Stimulated activated CD4-positive, alpha-beta T cell treated with anti-CD3 and anti-CD28 coated beads, Interleukin-2, amount 100 ng/mL, for 24 hours (primary cell): ENCODE results near the gene SLC24A3.

ENCODE experiments used
- DNase-seq, 2 donors: peaks; one replicate each; pipeline ENCODE4 v3.0.0-alpha.2; 2020

Gene SLC24A3

DNA sequence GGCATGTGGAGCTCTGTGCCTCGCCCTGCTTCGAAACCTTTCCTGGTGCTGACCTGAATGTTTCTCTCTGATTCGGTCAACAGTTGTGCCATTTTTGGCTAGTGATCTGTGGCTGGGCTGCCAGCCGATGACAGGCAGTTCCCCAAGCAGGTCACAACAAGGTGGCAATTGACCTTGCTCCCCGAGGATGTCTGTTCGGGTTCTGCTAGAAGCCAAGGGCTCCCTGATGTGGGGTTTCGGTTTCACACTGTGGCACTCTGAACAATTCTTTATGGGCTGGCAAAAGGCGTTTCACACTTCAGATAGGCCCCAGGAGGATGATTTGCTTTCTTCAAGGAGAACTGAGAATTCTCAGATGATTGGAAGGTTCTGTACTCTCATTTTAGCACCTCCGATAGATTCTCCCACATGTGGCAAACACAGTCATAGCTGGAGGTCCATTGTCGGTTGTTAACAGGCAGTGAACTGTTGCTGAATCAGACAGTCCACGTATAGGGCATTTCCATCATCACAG, 135.6 kb downstream of the SLC24A3 start:
- no peak for DNase-seq

DNA sequence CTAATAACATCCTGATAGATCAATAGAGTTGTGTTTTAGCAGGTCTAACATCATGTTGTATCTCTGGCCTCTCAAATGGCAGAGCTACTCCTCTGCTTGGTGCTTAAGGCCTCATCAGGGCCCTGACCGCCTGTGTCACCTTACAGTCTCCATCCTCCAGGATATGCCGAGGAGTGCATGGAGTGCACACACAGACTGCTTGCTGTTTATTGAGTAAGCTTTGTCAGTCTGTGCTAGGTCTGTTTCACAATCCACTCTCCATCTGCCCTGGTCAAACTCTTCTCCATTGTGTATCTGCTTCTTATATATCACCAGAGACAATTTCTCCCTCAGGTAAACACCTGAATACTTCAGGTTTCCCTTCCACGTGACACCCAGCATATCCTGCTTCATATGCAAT, 136.1 kb downstream of the SLC24A3 start:
- DNase-seq: no peak

- DNase-seq: no peak
These were observed 137.4 kb downstream of the SLC24A3 start for GRCh38 chr20:19349879-19350278.

DNA sequence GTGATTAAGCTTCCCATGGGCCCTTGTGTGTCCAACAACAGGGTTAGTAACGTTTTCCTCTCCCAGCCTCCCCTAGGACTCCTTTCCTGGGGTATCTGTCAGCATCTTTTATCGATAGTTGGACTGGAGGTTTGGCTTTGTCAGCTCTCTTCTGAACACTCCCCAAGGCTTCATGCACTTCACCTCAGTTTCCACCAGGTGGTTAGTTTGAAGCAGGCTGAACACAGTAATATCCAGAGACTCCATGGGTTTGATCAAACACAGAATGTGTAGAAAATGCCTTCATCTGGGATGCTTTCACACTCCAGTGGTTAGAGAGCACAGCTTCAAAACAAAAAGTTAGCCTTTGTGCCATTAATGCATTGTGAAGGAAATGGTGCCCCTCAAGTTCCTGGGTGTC, 139.1 kb downstream of the SLC24A3 start:
- no peak for DNase-seq

DNA sequence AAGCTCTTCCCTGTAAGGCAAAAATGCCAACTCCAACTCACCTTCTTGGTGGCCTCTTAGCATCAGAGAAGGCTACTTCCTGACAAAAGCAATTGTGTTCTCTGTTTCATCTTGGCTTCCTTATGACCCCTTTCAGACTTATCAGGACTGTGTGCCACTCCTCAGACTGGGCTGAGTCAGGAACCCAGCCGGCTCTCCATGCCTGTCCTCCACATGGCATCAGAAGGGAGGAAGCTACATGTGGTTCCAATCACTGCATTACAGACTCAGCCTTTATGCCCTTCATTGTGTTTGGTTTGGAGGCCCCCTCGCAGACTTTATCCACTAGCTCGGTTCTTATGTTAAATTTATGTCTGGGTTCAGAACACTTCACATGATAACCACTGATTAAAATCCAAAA, 142.5 kb downstream of the SLC24A3 start:
- no peak for DNase-seq

- DNase-seq: no peak
These were observed 149.3 kb downstream of the SLC24A3 start for GRCh38 chr20:19361790-19362189.

DNA sequence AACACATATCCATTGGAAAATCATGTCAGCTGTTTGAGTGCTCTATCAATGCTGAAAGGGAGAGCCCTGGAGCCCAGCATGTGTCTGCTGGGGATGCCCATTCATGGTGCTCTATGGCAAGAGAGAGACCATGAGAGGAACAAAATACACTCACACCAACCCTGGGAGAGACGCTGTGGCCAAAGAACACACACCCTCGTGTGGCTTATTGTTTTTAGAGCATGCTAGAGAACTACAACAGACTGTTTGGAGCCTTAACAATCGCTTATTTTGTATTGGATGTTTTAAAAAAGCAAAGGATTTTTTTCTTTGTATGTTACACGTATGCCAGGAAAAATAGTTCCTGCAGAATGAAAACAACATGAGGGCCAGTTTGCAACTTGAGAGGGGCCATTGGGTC, 151.0 kb downstream of the SLC24A3 start:
- no peak for DNase-seq

- DNase-seq: no peak
These were observed 155.1 kb downstream of the SLC24A3 start for GRCh38 chr20:19367591-19367990.

DNA sequence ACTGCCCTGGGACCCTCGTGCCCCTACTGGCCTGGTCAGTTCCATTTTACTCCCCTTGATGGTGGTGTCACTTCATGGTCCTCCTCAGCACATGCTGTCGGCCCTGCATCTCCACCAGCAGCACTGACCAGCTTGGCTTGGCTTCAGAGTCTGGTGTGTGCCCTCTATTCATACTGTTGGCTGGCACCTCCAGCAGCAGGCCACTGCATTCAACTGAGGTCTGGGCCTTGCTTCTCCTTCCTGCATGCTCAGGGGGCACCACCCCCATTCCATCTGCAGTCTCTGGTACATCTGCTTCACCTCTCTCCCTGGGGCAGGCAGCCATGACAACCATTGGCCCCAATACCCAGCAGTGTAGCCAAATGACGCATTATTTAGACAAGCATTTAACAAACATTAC, 155.9 kb downstream of the SLC24A3 start:
- no peak for DNase-seq

DNA sequence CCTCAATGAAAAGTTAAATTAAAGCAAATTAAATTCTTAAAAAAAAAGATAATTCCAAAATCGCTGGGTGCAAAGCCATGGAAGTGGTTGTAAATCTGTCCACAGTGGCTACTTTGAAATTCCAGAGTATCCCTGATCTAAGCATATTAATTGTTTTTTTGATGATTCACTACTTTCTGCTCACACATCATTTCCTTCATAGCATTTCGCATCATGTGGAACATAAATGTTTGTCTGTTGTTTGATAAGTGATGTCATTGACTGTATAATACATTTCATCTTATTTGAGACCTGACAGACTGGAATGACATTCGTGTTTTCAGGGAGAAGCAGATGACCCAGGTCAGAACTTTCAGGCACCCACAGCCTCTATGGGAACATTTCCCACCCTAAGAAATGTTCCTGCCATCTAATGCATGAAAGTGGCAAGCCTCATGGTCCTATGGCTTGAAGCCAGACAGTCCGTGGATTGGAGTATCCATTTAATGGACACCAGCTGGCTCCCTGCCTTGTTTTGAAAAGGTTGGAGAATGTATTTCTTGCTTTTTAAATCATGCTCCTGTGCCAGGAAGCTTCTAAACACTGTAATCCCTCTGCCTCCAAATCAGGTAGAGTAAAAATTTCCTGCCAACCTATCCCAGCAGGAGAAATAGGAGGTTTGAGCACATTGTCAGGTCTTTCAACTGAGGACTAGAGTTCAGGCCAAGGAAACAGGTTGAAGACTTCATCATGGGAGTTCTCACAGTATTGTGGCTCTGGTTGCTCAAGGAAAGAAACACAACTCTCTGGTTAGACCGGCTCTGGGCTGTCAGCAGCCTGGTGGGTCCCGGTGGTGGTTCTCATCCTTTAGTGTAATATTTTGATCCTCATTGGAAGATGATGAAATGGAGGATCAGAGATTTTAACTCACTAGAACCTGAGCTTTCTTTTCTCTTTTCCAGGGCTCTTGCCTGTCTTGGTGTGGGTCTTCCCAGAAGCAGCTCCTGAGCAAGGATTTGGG, 157.9 kb downstream of the SLC24A3 start:
- DNase-seq: no peak

- DNase-seq: no peak
These were observed 158.7 kb downstream of the SLC24A3 start for GRCh38 chr20:19371112-19371511.

GRCh38 chr20:19374216-19374615, 161.8 kb downstream of the SLC24A3 start:
- no peak for DNase-seq

GRCh38 chr20:19375395-19375794, 163.0 kb downstream of the SLC24A3 start:
- no peak for DNase-seq

- DNase-seq: no peak
These were observed 163.4 kb downstream of the SLC24A3 start for GRCh38 chr20:19375801-19376200.

DNA sequence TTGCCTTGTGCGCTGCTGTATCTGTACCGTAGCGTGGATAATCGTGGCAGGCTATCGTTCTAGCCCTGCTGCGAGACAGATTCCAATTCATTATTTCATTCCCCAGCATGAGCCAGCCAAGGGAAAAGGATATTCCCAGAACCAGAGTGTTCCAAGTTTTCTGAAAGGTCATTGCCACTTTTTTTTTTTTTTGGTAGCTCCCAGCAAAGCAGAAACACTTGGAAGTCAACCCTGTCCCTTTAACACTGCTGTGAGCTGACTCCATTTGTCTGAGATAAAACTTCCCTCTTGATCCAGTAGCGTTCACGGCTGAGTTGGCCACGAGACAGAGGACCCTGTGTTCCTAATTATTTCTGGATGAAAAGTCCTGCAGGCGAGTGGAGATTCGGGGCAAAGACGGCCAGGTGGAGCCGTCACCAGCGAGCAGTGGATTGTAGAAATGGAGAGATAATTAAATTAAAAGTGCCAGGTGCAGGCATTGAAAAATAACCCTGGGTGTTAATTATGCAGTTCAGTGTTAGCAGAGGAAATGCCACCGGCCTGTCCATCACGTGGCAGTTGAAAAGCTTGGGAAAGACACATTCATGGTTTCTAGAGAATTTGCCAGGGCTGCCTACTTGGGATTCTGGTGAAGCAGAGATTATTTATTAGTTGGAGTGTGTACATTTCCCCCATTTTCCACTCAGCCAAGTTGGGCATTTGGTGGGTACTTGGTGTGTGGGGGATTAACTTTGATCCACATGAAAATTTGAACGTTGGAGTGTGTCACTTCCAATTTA, 164.2 kb downstream of the SLC24A3 start:
- DNase-seq: no peak

GRCh38 chr20:19378058-19378457, 165.6 kb downstream of the SLC24A3 start:
- DNase-seq: no peak

DNA sequence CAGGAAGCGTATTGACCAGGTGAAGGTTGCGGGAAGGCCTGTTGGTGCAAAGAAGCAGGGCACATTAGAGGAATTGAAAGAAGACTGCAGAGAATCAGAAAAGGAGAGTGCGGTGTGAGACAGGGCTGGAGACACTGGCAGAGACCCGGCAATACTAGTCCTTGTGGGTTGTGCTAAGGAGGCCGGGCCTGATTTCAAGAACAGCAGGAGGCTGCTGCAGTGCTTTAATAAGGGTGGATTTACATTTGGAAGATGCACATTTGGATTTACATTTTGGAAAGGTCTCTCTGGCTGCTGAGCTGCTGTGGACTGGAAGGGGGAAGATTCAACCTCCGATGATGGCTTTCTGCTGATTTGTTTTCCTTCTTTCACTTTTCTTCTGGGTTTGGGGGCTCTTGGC, 167.8 kb downstream of the SLC24A3 start:
- DNase-seq: no peak

DNA sequence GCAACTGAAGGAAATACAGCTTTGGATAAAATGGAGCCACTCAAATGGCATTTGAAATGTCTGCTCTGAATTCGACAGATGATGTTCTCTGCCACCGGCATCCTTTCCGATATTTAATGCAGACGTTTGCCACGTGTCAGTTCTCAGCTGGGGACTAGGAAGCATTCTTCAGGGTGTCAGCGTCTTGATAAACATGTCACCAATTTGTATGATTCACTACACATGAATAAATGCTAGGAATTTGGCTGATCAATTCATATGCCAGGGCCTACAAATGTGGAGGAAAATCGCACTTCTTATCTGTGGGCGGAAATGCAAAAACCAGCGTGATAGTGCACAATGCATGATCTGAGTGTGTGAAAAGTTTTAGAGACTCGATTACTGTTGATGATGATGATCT, 169.5 kb downstream of the SLC24A3 start:
- no peak for DNase-seq

- no peak for DNase-seq
These were observed 170.2 kb downstream of the SLC24A3 start for GRCh38 chr20:19382386-19383340.

DNA sequence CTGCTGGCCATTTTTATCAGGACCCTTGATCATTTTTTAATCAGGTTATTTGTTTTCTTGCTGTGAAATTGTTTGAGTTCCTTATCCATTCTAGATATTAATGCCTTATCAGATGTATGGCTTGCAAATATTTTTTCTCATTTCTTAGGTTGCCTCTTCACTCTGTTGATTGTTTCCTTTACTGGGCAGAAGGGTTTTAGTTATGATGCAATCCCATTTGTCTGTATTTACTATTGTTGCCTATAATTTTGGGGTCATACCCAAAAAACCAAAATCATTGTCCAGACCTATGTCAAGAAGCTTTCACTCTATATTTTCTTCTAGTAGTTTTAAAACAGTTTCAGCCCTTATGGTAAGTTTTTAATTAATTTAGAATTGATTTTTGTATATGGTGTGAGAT, 172.5 kb downstream of the SLC24A3 start:
- DNase-seq: no peak

- no peak for DNase-seq
These were observed 174.8 kb downstream of the SLC24A3 start for GRCh38 chr20:19387251-19387650.

DNA sequence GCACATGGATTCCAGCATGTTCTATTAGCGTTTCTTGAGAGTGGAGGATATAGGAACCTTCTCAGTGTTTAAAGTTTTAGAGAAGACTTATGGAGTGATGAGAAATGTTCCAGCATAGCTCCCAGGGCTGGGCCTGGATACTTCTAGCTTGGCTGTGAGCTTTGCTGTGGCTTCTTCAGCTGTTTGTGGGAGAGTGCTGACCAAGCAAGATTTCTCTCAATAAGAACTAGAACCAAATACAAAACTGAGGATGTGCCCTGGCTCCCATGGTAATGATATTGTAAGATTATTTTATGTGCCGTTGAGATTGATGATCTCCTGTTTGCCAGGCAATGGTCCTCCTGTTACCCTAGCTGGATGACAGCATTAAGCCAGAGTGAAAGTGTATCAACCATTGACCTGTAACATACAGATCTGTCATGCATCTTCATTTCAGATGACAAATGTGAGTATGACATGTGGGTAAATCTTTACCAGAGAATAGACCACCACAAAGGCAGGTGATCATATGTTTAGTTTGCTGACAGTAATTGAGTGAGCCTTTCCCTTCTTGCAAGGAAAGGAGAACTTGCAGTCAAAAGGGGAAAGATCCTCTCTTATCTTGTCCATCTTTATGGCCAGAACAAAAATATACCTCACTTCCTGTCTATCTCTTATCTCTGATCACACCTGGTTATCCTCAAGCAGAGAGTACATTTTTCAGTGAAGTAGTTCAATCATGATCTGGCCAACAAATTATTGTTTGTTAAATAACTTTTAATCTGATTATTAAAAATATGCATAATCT, 180.1 kb downstream of the SLC24A3 start:
- no peak for DNase-seq
